Sigmoid colon (tissue), 7 donors: ENCODE data around the gene NARS2. TPM values are rescaled to one million over a fixed set of nuclear protein-coding genes. Genes with fewer than 3 reads are reported as not detected.

Source experiments
- DNase-seq: peaks from one replicate; pipeline ENCODE4 v3.0.0-alpha.2; 2019
- H3K27ac ChIP-seq, 4 donors: fragments of 200-600 bp; sonication (generic); one replicate each; pipeline ENCODE4 v1.5.1; 2016 to 2019; ENCODE audit warnings: mild to moderate bottlenecking in 1 of 4
- H3K27me3 ChIP-seq, 3 donors: fragments of 200-600 bp; sonication (generic); one replicate each; pipeline ENCODE4 v1.5.1; 2019; ENCODE audit warnings: mild to moderate bottlenecking in 1 of 3
- H3K36me3 ChIP-seq, 4 donors: fragments of 200-600 bp; sonication (generic); one replicate each; pipeline ENCODE4 v1.5.1; 2016 to 2019
- H3K4me1 ChIP-seq, 4 donors: fragments of 200-600 bp; sonication (generic); one replicate each; pipeline ENCODE4 v1.5.1; 2017 to 2019
- H3K4me3 ChIP-seq, 4 donors: fragments of 200-600 bp; sonication (generic); one replicate each; pipeline ENCODE4 v1.5.1; 2017 to 2019; ENCODE audit warnings: mild to moderate bottlenecking in 2 of 4, moderate library complexity in 1 of 4
- H3K9me3 ChIP-seq, 4 donors: fragments of 200-600 bp in 3 of 4; sonication (generic) in 3 of 4; one replicate each; pipeline versions ENCODE4 v1.5.1 to v1.6.1; 2013 to 2019
- CTCF ChIP-seq, 4 experiments: fragments of 450-650 bp in 3 of 4; fragments of 200-600 bp in 1 of 4; IDR thresholded peaks; one replicate each; pipeline ENCODE4 v1.5.1; 2016 to 2019; ENCODE audit warnings: antibody characterized with exemption in 4 of 4, mild to moderate bottlenecking in 3 of 4, moderate library complexity in 2 of 4
- EP300 ChIP-seq, 4 donors: sonication (generic); formaldehyde crosslinking; IDR thresholded peaks; one replicate each; pipeline ENCODE4 v1.6.1; 2017; ENCODE audit warnings: antibody characterized with exemption in 4 of 4
- POLR2A ChIP-seq, 2 donors: fragments of 450-650 bp; IDR thresholded peaks; one replicate each; pipeline ENCODE4 v1.6.1; 2016; ENCODE audit warnings: antibody characterized with exemption in 2 of 2, mild to moderate bottlenecking in 2 of 2, moderate library complexity in 2 of 2
- POLR2AphosphoS5 ChIP-seq, 4 donors: sonication (generic); formaldehyde crosslinking; IDR thresholded peaks; one replicate each; pipeline ENCODE4 v1.6.1; 2017; ENCODE audit warnings: antibody characterized with exemption in 4 of 4
- WGBS, 2 donors: extraction: QIAGEN DNeasy Blood & Tissue Kit; methylation state at CpG; one replicate each; pipeline ENCODE4 v1.1.7; 2013; 5-methylcytosine and 5-hydroxymethylcytosine counted together
- intact Hi-C: fragments of 100-400 bp; cut with DNase I; formaldehyde crosslinking; loops from one replicate; pipeline ENCODE4 v1.15.1; 2023
- polyA plus RNA-seq, 3 donors: library from polyadenylated mRNA; stranded (reverse); fragments of 200-250 nt; gene quantifications; one replicate each; pipeline ENCODE4 v1.2.3, GENCODE V29; 2013
- total RNA-seq, 4 donors: library from RNA; depleted of rRNA; stranded (reverse); fragments of >200 nt; gene quantifications; one replicate each; pipeline ENCODE4 v1.1.0, GENCODE V29; 2016
- donor health status: healthy with polysubstance abuse.
- donor health status: Bipolar disorder and iron deficiency.
- donor health status: healthy.

NARS2 gene
- total and polyA plus RNA-seq, 7 donors = 7.8 to 22.2 (median 13.6) TPM

DNA sequence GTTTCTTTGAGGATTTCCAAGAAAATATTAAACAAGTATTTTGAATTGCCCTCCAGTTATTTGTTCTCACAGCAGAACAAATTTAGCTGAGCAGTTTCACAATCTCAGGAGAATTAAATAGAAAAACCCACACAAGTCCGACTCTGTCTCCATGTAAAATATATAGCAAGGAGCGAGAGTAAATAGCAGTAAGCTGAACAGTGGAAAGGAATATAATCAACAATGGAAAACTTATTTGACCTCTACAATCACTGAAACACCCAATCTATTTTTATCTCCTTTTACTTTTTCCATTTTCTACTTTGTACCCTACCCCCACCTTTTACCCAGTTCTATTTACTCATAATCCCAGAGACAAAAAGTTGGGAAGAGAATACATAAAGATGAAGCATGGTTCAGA lies 34.4 kb downstream of the NARS2 start:
- no peak for TF ChIP-seq EP300 (IDR thresholded peaks at IDR 0.05)

DNA sequence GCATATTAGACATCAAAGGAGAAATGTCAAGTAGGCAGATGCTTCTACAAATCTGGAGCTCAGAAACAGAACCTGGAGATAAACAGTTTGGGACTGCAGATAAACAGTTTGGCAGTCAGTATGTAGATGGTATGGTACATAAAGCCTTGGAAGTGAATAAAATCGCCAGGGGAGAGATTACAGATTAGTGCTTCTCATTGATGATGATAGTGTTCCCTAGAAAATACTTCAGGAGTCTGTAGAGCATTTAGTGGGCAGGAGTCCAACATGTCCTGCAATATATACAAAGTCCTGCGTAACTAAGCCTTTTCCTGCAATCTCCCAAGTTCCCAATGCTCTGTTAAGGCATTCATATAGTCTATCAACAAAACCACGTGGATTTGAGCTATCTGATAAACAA lies 35.2 kb downstream of the NARS2 start:
- no peak overlapping the region for H3K27ac ChIP-seq
- WGBS, 2 donors = 32 to 65% methylated on average over 3 of the region's 3 CpGs
- no peaks in the 10 kb centered on the region for H3K27me3 ChIP-seq
- no peak overlapping the region for H3K4me3 ChIP-seq
- intact Hi-C loops = no loop called here
- H3K9me3 ChIP-seq = no peaks in the 10 kb centered on the region
- peaks cover 0 to 8% (median 2%) of the 10 kb centered on the region in 4 donors for H3K4me1 ChIP-seq
- TF ChIP-seq POLR2A (IDR thresholded peaks at IDR 0.05) = no peak
- TF ChIP-seq EP300 (IDR thresholded peaks at IDR 0.05) = no peak
- no peak for TF ChIP-seq POLR2AphosphoS5 (IDR thresholded peaks at IDR 0.05)
- no peak for TF ChIP-seq CTCF (IDR thresholded peaks at IDR 0.05)
- no peak for DNase-seq
- no peaks in the 10 kb centered on the region for H3K36me3 ChIP-seq

More for the DNA sequence above, 34.4 kb downstream of the NARS2 start:
- H3K27ac ChIP-seq = no peak overlapping the region
- peaks cover 0 to 8% (median 2%) of the 10 kb centered on the region in 4 donors for H3K4me1 ChIP-seq
- no peak for DNase-seq
- H3K9me3 ChIP-seq = no peaks in the 10 kb centered on the region
- WGBS, 2 donors = 66 to 82% methylated on average over 2 of the region's 2 CpGs
- H3K36me3 ChIP-seq = no peaks in the 10 kb centered on the region
- H3K4me3 ChIP-seq = no peak overlapping the region
- intact Hi-C loops = no loop called here
- no peaks in the 10 kb centered on the region for H3K27me3 ChIP-seq

DNA sequence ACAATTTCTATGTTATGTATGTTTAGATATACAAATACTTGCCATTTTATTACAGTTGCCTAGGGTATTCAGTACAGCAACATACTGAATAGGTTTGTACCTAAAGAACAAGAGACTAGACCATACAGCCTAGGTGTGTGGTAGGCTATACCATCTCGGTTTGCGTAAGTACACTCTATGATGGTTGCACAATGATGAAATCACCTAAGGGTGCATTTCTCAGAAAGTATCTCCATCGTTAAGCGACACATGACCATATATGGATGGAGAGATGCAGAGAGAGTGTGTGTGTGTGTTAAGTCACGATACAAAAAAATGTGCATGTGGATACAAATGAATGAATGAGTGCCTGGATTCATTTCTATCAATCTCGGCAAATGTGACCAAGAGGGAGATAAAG lies 37.7 kb downstream of the NARS2 start:
- intact Hi-C loops = no loop called here
- H3K4me1 ChIP-seq = peaks cover 0 to 8% (median 2%) of the 10 kb centered on the region in 4 donors
- no peak overlapping the region for H3K27ac ChIP-seq
- no peaks in the 10 kb centered on the region for H3K36me3 ChIP-seq
- no peaks in the 10 kb centered on the region for H3K9me3 ChIP-seq
- no peak overlapping the region for H3K4me3 ChIP-seq
- WGBS, 2 donors = 95% methylated on average over 6 of the region's 6 CpGs
- no peaks in the 10 kb centered on the region for H3K27me3 ChIP-seq
- TF ChIP-seq POLR2AphosphoS5 (IDR thresholded peaks at IDR 0.05) = no peak
- TF ChIP-seq CTCF (IDR thresholded peaks at IDR 0.05) = no peak
- TF ChIP-seq EP300 (IDR thresholded peaks at IDR 0.05) = no peak
- no peak for TF ChIP-seq POLR2A (IDR thresholded peaks at IDR 0.05)
- DNase-seq = no peak

GRCh38 chr11:78535920-78536319 lies 38.7 kb downstream of the NARS2 start:
- H3K36me3 ChIP-seq = no peaks in the 10 kb centered on the region
- H3K27ac ChIP-seq = no peak overlapping the region
- DNase-seq = no peak
- peaks cover 0 to 8% (median 2%) of the 10 kb centered on the region in 4 donors for H3K4me1 ChIP-seq
- intact Hi-C loops = no loop called here
- no peak overlapping the region for H3K4me3 ChIP-seq
- H3K27me3 ChIP-seq = no peaks in the 10 kb centered on the region
- no peaks in the 10 kb centered on the region for H3K9me3 ChIP-seq
- WGBS, 2 donors = 89 to 92% methylated on average over 2 of the region's 2 CpGs
- TF ChIP-seq EP300 (IDR thresholded peaks at IDR 0.05) = no peak
- no peak for TF ChIP-seq POLR2A (IDR thresholded peaks at IDR 0.05)
- TF ChIP-seq CTCF (IDR thresholded peaks at IDR 0.05) = no peak
- no peak for TF ChIP-seq POLR2AphosphoS5 (IDR thresholded peaks at IDR 0.05)

DNA sequence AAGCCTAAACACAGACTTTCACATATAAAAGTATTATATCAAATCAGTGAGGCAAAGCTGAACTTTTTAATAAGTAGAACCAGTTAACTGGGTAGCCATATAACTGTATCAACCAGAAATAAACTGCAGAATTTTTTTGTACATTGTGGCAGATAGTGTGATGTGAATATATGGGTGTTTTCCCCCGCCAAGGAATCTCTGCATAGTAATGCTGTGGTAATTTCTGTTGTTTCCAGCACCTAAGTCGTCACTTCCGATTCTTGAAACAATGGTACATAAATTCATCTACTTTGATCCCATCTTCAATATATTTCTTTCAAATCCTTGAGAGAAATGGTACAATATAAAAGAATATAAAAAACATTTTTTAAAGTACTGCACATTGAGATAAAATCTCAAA lies 39.6 kb downstream of the NARS2 start:
- Histone ChIP-seq H3K4me3 (no peak overlapping the region), H3K27ac (no peak overlapping the region), H3K4me1 (peaks cover 0 to 7% (median 0%) of the 10 kb centered on the region in 4 donors), H3K36me3 (no peaks in the 10 kb centered on the region), H3K9me3 (no peaks in the 10 kb centered on the region), H3K27me3 (no peaks in the 10 kb centered on the region)
- no peak for TF ChIP-seq EP300 (IDR thresholded peaks at IDR 0.05)
- no peak for TF ChIP-seq POLR2AphosphoS5 (IDR thresholded peaks at IDR 0.05)
- no peak for TF ChIP-seq POLR2A (IDR thresholded peaks at IDR 0.05)
- DNase-seq = no peak
- 78 to 95% methylated on average over 3 of the region's 3 CpGs for WGBS, 2 donors
- intact Hi-C loops = no loop called here

DNA sequence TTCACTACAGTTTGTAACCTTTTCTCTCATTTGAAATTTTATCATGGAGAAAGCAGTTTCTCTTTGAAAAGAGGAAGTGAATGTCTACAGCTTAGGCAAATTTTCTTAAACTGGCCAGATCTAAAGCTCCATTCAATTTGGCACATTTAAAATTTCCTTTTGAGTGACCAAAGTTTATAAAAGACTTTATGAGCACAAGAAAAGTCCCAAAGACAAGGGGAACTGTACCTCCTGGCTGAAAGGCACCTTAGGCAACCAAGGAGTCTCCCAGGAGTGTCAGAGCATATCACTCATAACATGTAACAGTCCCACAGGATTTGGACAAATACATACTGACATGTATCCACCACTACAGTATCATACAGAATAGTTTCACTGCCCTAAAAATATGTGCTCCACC lies 41.3 kb downstream of the NARS2 start:
- Histone ChIP-seq H3K4me1 (no peaks in the 10 kb centered on the region), H3K9me3 (no peaks in the 10 kb centered on the region), H3K27me3 (no peaks in the 10 kb centered on the region), H3K27ac (no peak overlapping the region), H3K4me3 (no peak overlapping the region), H3K36me3 (no peaks in the 10 kb centered on the region)
- TF ChIP-seq POLR2AphosphoS5 (IDR thresholded peaks at IDR 0.05) (no peak), POLR2A (IDR thresholded peaks at IDR 0.05) (no peak), EP300 (IDR thresholded peaks at IDR 0.05) (no peak), CTCF (IDR thresholded peaks at IDR 0.05) (no peak)
- DNase-seq = no peak
- intact Hi-C loops = no loop called here
